MM.1S (cell line): ENCODE data around the gene SHANK1.

ENCODE experiments used
- DNase-seq: peaks from one replicate; pipeline ENCODE4 v3.0.0-alpha.2; 2015
- H2AFZ ChIP-seq: fragments of 300-600 bp; sonication (generic); 2 replicates; pipeline ENCODE4 v1.6.0; 2016; ENCODE audit warnings: antibody characterized with exemption, low read length
- H3F3A ChIP-seq: fragments of 300-600 bp; sonication (generic); 2 replicates; pipeline ENCODE4 v1.6.1; 2016; ENCODE audit warnings: mild to moderate bottlenecking, antibody characterized with exemption, low read length, moderate library complexity, mixed read lengths; ENCODE audit not compliant: insufficient read depth
- H3K27ac ChIP-seq: fragments of 300-600 bp; sonication (generic); 2 replicates; pipeline ENCODE4 v1.5.1; 2016; ENCODE audit warnings: mild to moderate bottlenecking, low read length
- H3K27me3 ChIP-seq: fragments of 300-600 bp; sonication (generic); replicated peaks from 2 replicates; pipeline ENCODE4 v1.6.0; 2016; ENCODE audit warnings: low read length; ENCODE audit not compliant: insufficient read depth
- H3K36me3 ChIP-seq: fragments of 300-600 bp; sonication (generic); replicated peaks from 2 replicates; pipeline ENCODE4 v1.6.1; 2016; ENCODE audit warnings: mild to moderate bottlenecking, low read length, mixed read lengths; ENCODE audit not compliant: insufficient read depth
- H3K4me1 ChIP-seq: fragments of 300-600 bp; sonication (generic); 2 replicates; pipeline ENCODE4 v1.6.1; 2016; ENCODE audit warnings: low read length, mixed read lengths
- H3K4me2 ChIP-seq: fragments of 300-600 bp; sonication (generic); 2 replicates; pipeline ENCODE4 v1.6.0; 2016; ENCODE audit warnings: low read depth, low read length
- H3K4me3 ChIP-seq: fragments of 300-600 bp; sonication (generic); 2 replicates; pipeline ENCODE4 v1.5.1; 2016; ENCODE audit warnings: low read length, mixed read lengths
- H3K79me2 ChIP-seq: fragments of 300-600 bp; sonication (generic); 2 replicates; pipeline ENCODE4 v1.6.1; 2016; ENCODE audit warnings: mixed run types, low read length, mixed read lengths
- H3K9ac ChIP-seq: fragments of 300-600 bp; sonication (generic); 2 replicates; pipeline ENCODE4 v1.6.1; 2016; ENCODE audit warnings: low read length, mixed read lengths
- H3K9me2 ChIP-seq: fragments of 300-600 bp; sonication (generic); replicated peaks from 2 replicates; pipeline ENCODE4 v1.6.1; 2016; ENCODE audit warnings: mild to moderate bottlenecking, low read length, mixed read lengths; ENCODE audit not compliant: insufficient read depth
- H3K9me3 ChIP-seq: fragments of 300-600 bp; sonication (generic); replicated peaks from 2 replicates; pipeline ENCODE4 v1.6.1; 2016; ENCODE audit warnings: mild to moderate bottlenecking, low read length, mixed read lengths; ENCODE audit not compliant: insufficient read depth
- H4K20me1 ChIP-seq: fragments of 300-600 bp; sonication (generic); 2 replicates; pipeline ENCODE4 v1.6.1; 2016; ENCODE audit warnings: mild to moderate bottlenecking, low read length, moderate library complexity, mixed read lengths; ENCODE audit not compliant: insufficient read depth
- EZH2 ChIP-seq: fragments of 300-600 bp; sonication (generic); optimal IDR thresholded peaks from 2 replicates; pipeline ENCODE3; 2017; ENCODE audit warnings: low read depth, mild to moderate bottlenecking, antibody characterized with exemption, low read length, mixed read lengths
- EZH2phosphoT487 ChIP-seq: fragments of 300-600 bp; sonication (generic); IDR thresholded peaks from 2 replicates; pipeline ENCODE4 v1.6.1; 2018; ENCODE audit warnings: antibody characterized with exemption, low read length
- TF ChIP-seq, protein P1 (sequence below): fragments of 300-600 bp; sonication (generic); IDR thresholded peaks from 2 replicates; pipeline ENCODE4 v1.5.1; 2016; ENCODE audit warnings: antibody characterized with exemption, low read length, mixed read lengths

SHANK1 gene

DNA sequence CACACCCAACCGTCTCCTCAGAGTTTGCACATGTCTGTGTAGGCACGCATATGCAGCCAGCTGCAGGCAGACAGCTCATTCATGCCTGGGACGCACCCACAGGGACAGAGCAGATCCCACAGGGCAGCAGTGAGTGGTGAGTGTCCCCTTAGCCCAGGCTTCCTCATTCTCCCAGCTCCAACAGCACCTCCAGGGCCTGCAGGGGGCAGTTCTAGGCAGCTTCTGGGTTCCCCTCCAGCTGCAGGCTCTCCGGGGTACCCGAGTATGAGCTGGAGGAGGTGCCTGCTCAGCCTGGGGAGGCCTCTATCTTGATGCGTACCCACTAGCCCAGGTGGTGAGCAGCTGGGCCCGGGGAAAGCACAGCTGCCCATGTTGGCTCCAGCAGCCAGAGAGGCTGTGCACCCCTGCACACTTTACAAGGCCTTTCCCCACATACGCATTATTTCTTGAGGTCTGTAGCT, 1.3 kb upstream of the SHANK1 start:
- Histone ChIP-seq H3F3A (no peaks in the 10 kb centered on the region), H3K36me3 (no peaks in the 10 kb centered on the region), H4K20me1 (no peaks in the 10 kb centered on the region), H3K79me2 (no peaks in the 10 kb centered on the region), H3K9me2 (no peaks in the 10 kb centered on the region), H3K9me3 (no peaks in the 10 kb centered on the region), H3K27ac (no peak overlapping the region), H3K9ac (no peak overlapping the region), H3K4me1 (no peaks in the 10 kb centered on the region), H2AFZ (no peak overlapping the region), H3K4me2 (no peak overlapping the region), H3K4me3 (no peak overlapping the region), H3K27me3 (peaks cover 34% of the 10 kb centered on the region)
- TF ChIP-seq EZH2phosphoT487: no peak
- no peak for TF ChIP-seq EZH2
- TF ChIP-seq, protein P1, sequence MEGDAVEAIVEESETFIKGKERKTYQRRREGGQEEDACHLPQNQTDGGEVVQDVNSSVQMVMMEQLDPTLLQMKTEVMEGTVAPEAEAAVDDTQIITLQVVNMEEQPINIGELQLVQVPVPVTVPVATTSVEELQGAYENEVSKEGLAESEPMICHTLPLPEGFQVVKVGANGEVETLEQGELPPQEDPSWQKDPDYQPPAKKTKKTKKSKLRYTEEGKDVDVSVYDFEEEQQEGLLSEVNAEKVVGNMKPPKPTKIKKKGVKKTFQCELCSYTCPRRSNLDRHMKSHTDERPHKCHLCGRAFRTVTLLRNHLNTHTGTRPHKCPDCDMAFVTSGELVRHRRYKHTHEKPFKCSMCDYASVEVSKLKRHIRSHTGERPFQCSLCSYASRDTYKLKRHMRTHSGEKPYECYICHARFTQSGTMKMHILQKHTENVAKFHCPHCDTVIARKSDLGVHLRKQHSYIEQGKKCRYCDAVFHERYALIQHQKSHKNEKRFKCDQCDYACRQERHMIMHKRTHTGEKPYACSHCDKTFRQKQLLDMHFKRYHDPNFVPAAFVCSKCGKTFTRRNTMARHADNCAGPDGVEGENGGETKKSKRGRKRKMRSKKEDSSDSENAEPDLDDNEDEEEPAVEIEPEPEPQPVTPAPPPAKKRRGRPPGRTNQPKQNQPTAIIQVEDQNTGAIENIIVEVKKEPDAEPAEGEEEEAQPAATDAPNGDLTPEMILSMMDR: no peak
- DNase-seq: no peak

DNA sequence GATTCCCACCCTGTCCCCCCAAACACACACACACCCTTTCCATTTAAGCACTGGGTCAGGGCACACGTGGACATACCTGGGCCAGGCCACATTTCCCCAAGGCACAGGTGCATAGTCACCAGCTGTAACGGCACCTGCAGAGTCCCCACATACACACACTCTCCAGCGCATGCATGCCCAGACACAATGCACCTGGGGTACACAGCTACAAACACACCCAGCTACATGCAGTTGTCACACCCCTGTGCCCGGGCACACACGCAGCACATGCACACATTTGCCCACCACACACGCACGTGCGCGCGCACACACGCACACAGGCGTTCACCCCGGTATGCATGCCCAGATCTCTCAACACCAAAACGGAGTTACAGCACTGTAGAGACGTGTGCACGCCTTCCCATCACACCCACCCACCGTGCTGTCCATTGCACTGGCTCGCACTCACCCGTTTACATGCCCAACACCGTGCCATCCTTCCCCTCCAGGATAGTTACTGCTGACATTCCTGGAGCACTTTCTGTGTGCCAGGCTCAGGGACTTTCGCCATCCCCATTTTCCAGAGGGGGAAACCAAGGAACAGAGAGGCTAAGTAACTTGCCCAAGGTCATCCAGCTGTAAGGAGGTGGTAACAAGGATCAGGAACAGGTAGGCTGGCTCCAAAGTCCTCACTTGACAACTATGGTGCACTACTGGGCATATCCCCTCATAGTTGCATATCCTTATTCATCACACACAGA, 749 bp upstream of the SHANK1 start:
- H4K20me1 ChIP-seq: no peaks in the 10 kb centered on the region
- no peaks in the 10 kb centered on the region for H3F3A ChIP-seq
- no peak for DNase-seq
- no peak overlapping the region for H3K9ac ChIP-seq
- no peaks in the 10 kb centered on the region for H3K79me2 ChIP-seq
- no peak overlapping the region for H3K27ac ChIP-seq
- H3K27me3 ChIP-seq: peaks cover 40% of the 10 kb centered on the region
- no peaks in the 10 kb centered on the region for H3K4me1 ChIP-seq
- no peaks in the 10 kb centered on the region for H3K9me3 ChIP-seq
- H2AFZ ChIP-seq: no peak overlapping the region
- no peak overlapping the region for H3K4me2 ChIP-seq
- H3K4me3 ChIP-seq: no peak overlapping the region
- TF ChIP-seq, protein P1: no peak
- TF ChIP-seq EZH2 (no peak), EZH2phosphoT487 (no peak)
- no peaks in the 10 kb centered on the region for H3K36me3 ChIP-seq
- no peaks in the 10 kb centered on the region for H3K9me2 ChIP-seq

DNA sequence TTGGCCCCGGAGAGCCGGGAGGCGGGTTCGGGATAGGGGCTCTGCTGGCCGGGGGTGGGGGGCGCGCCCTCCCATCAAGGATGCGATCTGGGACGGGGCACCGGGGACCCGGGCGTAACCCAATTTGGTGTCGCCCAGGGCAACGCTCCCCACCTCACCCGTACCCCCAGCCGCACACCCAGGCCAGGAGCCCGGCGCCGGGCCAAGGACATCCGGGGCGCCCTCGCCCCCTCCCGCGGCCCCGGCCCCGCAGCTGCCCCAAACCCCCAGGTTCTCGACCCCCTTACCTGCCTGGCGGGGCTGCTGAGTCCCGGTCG, 525 bp downstream of the SHANK1 start:
- peaks cover 52% of the 10 kb centered on the region for H3K27me3 ChIP-seq
- H4K20me1 ChIP-seq: no peaks in the 10 kb centered on the region
- H3K79me2 ChIP-seq: no peaks in the 10 kb centered on the region
- H3F3A ChIP-seq: no peaks in the 10 kb centered on the region
- no peak overlapping the region for H3K4me3 ChIP-seq
- no peaks in the 10 kb centered on the region for H3K36me3 ChIP-seq
- no peaks in the 10 kb centered on the region for H3K4me1 ChIP-seq
- H3K4me2 ChIP-seq: no peak overlapping the region
- H3K9me3 ChIP-seq: no peaks in the 10 kb centered on the region
- H3K9me2 ChIP-seq: no peaks in the 10 kb centered on the region
- H2AFZ ChIP-seq: no peak overlapping the region
- TF ChIP-seq EZH2phosphoT487: no peak
- TF ChIP-seq, protein P1: no peak
- no peak overlapping the region for H3K9ac ChIP-seq
- no peak overlapping the region for H3K27ac ChIP-seq
- DNase-seq: no peak
